RWPE2 (cell line): ENCODE results near the gene E2F6.
"Not testable (repeated sequence)": the region's sequence is repeated elsewhere in the genome, so short reads cannot be mapped to it uniquely, and the experiment has no call there.

ENCODE experiments used
- ATAC-seq: fragments of 200-7000 bp; cut with Tn5 transposase; 3 replicates; pipeline ENCODE4 v1.9.1; 2021; ENCODE audit warnings: low read depth
- DNase-seq: peaks from one replicate; pipeline ENCODE4 v3.0.0-alpha.2; 2020; ENCODE audit warnings: low spot score
- H3K27ac ChIP-seq: fragments of 450-650 bp; 2 replicates; pipeline ENCODE4 v1.5.1; 2017; ENCODE audit warnings: mild to moderate bottlenecking; ENCODE audit not compliant: poor library complexity, severe bottlenecking
- H3K27me3 ChIP-seq: fragments of 250-450 bp; sonication (Bioruptor Pico); 2 replicates; pipeline ENCODE4 v1.5.1; 2021; ENCODE audit warnings: mild to moderate bottlenecking, moderate library complexity; ENCODE audit not compliant: insufficient read depth, poor library complexity, severe bottlenecking
- H3K36me3 ChIP-seq: fragments of 250-450 bp; sonication (Bioruptor Pico); 2 replicates; pipeline ENCODE4 v1.5.1; 2020; ENCODE audit warnings: low read depth, mild to moderate bottlenecking, moderate library complexity
- H3K4me1 ChIP-seq: fragments of 250-450 bp; sonication (Bioruptor Pico); 2 replicates; pipeline ENCODE4 v1.5.1; 2021; ENCODE audit warnings: mild to moderate bottlenecking, moderate library complexity; ENCODE audit not compliant: insufficient read depth, poor library complexity, severe bottlenecking
- H3K4me3 ChIP-seq: fragments of 250-450 bp; sonication (Bioruptor Pico); 2 replicates; pipeline ENCODE4 v1.5.1; 2021; ENCODE audit warnings: mild to moderate bottlenecking, moderate library complexity; ENCODE audit not compliant: severe bottlenecking
- H3K9me3 ChIP-seq: fragments of 250-450 bp; sonication (Bioruptor Pico); 2 replicates; pipeline ENCODE4 v1.5.1; 2021; ENCODE audit warnings: mild to moderate bottlenecking, moderate library complexity; ENCODE audit not compliant: severe bottlenecking
- TF ChIP-seq, protein P1 (sequence below): fragments of 450-650 bp; IDR thresholded peaks from one replicate; pipeline ENCODE4 v1.5.1; 2017; ENCODE audit warnings: mild to moderate bottlenecking, moderate library complexity; ENCODE audit not compliant: poor library complexity, severe bottlenecking

The E2F6 gene

DNA sequence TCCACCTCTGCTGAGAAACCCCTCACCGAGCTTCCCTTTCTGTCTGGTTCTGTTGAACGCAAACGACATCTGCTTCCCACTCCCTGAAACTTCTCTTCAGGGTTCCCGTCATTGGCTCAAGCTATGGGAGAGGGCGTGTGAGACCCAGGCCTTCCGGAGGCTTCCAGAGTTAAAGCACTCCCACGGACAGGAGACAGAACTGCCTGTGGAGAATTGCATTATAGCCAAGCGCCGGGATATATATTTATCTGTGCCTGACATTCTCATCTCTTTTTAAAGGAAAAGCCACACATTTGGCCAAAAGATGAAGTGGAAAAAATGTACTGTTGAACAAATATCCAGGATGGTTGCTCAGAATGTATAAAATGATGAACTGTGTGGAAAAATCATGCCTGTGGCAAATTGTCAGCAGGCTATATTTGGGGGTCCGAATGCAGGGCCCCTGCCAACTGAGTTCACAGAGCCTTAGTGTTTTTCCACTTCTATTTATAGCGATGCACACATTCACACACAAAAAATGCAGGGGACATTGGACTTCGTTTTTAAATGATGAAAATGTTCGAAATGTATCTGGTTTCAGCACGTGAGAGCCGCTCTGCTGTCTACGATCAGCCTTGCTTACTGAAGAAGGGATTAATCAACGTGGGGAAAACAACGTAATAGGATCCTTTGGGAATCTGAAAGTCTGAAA lies 59.5 kb downstream of the E2F6 start:
- no peaks in the 10 kb centered on the region for H3K9me3 ChIP-seq
- no peaks in the 10 kb centered on the region for H3K4me1 ChIP-seq
- ATAC-seq, result no peak
- no peak for DNase-seq
- H3K36me3 ChIP-seq, result no peaks in the 10 kb centered on the region
- H3K4me3 ChIP-seq, result no peak overlapping the region
- TF ChIP-seq, protein P1, sequence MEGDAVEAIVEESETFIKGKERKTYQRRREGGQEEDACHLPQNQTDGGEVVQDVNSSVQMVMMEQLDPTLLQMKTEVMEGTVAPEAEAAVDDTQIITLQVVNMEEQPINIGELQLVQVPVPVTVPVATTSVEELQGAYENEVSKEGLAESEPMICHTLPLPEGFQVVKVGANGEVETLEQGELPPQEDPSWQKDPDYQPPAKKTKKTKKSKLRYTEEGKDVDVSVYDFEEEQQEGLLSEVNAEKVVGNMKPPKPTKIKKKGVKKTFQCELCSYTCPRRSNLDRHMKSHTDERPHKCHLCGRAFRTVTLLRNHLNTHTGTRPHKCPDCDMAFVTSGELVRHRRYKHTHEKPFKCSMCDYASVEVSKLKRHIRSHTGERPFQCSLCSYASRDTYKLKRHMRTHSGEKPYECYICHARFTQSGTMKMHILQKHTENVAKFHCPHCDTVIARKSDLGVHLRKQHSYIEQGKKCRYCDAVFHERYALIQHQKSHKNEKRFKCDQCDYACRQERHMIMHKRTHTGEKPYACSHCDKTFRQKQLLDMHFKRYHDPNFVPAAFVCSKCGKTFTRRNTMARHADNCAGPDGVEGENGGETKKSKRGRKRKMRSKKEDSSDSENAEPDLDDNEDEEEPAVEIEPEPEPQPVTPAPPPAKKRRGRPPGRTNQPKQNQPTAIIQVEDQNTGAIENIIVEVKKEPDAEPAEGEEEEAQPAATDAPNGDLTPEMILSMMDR, result no peak
- H3K27ac ChIP-seq, result no peak overlapping the region
- H3K27me3 ChIP-seq, result no peaks in the 10 kb centered on the region

DNA sequence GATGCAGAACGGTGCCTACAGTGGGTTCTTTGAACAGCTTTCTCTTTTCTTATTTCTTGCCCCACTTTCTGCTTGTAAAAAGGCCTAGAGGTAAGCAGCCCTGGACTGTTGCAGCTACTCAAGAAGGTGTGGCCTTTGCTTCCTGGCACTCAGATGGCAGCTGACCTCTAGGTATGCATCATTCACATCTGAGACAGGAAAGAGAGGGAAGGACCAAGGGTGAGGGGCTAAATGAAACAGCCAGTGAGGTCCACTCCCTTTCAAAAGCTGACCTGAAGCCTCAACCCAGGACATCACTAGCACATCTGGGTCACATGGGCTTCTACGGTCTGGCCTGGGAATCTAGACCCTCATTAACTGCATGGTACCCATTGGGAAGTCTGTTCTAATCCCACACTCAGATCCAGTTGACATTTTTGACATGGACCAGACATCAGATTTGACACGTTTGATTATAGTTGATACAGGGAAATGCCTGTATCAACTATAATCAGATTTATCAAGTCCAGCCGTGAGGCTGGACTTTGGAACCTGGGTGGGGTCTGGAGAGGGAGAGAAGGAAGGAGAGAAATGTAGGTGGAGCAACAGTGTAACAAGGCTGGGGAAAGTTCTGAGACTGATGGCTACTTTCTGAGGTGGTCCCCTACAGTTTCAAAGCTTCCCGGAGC lies 60.2 kb downstream of the E2F6 start:
- TF ChIP-seq, protein P1, result no peak
- H3K27ac ChIP-seq, result no peak overlapping the region
- no peaks in the 10 kb centered on the region for H3K9me3 ChIP-seq
- ATAC-seq (no peak), DNase-seq (no peak)
- H3K27me3 ChIP-seq, result no peaks in the 10 kb centered on the region
- no peaks in the 10 kb centered on the region for H3K36me3 ChIP-seq
- no peak overlapping the region for H3K4me3 ChIP-seq
- no peaks in the 10 kb centered on the region for H3K4me1 ChIP-seq

DNA sequence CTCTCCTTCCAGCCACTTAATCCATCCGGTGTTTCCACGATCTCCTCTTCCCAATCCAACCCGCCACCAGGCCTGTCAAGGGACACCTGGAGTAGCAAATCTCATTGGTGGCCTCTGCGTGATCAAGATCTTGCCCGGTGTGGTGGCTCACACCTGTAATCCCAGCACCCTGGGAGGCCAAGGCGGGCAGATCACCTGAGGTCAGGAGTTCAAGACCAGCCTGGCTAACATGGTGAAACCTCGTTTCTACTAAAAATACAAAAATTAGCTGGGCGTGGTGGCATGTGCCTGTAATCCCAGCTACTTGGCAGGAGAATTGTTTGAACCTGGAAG lies 60.9 kb downstream of the E2F6 start:
- not testable (repeated sequence) for H3K27ac ChIP-seq, H3K4me1 ChIP-seq

DNA sequence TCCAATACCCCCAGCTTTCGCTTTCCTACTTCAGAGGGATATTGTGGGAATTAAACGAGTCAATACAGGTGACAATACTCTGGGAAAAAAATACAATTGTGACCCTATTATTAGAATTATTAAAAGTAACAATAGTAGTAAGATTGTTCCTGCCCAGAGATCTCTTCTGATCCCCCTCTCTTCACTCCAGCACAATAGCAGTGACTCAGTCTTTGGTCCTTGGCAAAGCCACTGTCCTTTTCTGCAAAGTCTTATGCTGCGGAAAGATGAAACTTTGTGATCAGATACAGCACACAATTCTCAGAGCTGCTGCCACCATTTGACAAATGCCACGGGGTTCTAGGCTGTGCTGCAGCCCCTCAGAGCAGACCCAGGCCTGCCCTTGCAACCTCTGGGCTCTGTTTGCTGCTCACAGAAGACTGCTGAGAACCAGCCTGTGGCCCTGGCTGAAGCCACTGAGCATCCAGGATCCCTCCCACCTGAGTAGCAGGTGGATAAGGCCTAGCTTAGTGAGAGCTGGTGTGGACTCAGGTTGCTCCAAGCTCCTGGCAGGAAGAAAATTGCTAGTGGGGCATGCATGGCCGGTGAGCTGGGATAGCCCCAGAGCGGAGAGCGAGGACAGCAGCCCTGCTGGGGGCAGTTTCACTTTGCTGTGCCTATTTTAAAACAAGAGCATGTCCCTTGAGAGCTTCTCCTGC lies 61.4 kb downstream of the E2F6 start:
- H3K36me3 ChIP-seq, result no peaks in the 10 kb centered on the region
- TF ChIP-seq, protein P1, result no peak
- H3K4me1 ChIP-seq, result no peaks in the 10 kb centered on the region
- H3K27ac ChIP-seq, result no peak overlapping the region
- no peaks in the 10 kb centered on the region for H3K27me3 ChIP-seq
- H3K4me3 ChIP-seq, result no peak overlapping the region
- DNase-seq, result no peak
- H3K9me3 ChIP-seq, result no peaks in the 10 kb centered on the region
- no peak for ATAC-seq

More for the DNA sequence above, 60.9 kb downstream of the E2F6 start:
- H3K36me3 ChIP-seq, H3K27me3 ChIP-seq, H3K9me3 ChIP-seq, H3K4me3 ChIP-seq, DNase-seq, ATAC-seq: not testable (repeated sequence)

DNA sequence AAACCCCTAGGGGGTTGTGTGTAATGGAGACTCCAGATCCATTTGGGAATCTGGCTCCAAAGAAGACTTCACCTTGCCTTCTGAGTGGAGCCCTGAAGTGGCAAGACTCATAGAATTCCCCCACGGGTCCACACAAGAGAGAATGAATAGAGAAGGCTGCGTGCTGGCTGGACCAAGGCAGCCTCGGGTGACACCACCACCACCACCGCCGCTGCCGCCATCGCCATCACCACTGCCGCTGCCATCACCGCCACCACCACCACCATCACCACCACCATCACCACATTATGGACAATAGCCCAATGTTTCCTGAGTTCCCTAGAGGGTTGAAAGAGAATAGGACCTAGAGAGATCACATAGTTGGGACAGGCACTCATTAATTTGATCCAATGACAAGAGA lies 63.5 kb downstream of the E2F6 start:
- no peaks in the 10 kb centered on the region for H3K4me1 ChIP-seq
- no peak for DNase-seq
- no peak overlapping the region for H3K27ac ChIP-seq
- H3K36me3 ChIP-seq, result no peaks in the 10 kb centered on the region
- no peaks in the 10 kb centered on the region for H3K9me3 ChIP-seq
- no peaks in the 10 kb centered on the region for H3K27me3 ChIP-seq
- H3K4me3 ChIP-seq, result no peak overlapping the region
- TF ChIP-seq, protein P1, result no peak
- no peak for ATAC-seq
